Measurements from ENCODE around the gene EIF1.
"Not testable (repeated sequence)": the region's sequence is repeated elsewhere in the genome, so short reads cannot be mapped to it uniquely, and the experiment has no call there.

EIF1 gene

GRCh38 chr17:41700843-41701242 lies 12.2 kb downstream of the EIF1 start:
- not testable (repeated sequence) for DNase-seq (ENCODE audit: low read depth, low spot score)

- no peak for DNase-seq (ENCODE audit: low read depth, low spot score)
Observed at GRCh38 chr17:41702712-41703111, 14.0 kb downstream of the EIF1 start.

- no peak for DNase-seq (ENCODE audit: low read depth, low spot score)
Observed at GRCh38 chr17:41705271-41705991, 16.7 kb downstream of the EIF1 start.

GRCh38 chr17:41707803-41708669 lies 19.4 kb downstream of the EIF1 start:
- DNase-seq (ENCODE audit: low read depth, low spot score), result no peak

GRCh38 chr17:41710472-41711090 lies 21.9 kb downstream of the EIF1 start:
- DNase-seq (ENCODE audit: low read depth, low spot score), result no peak

GRCh38 chr17:41711669-41712400 lies 23.1 kb downstream of the EIF1 start, which contains the start of gene GAST:
Gene GAST, plus strand, starts transcription at chr17:41712331. Its CDS starts 3,106 bp downstream, at chr17:41715437.
- no peak for DNase-seq (ENCODE audit: low read depth, low spot score)

- DNase-seq (ENCODE audit: low read depth, low spot score), result no peak
Observed at GRCh38 chr17:41717408-41718286, 29.0 kb downstream of the EIF1 start.

GRCh38 chr17:41718287-41718645 lies 29.6 kb downstream of the EIF1 start:
- no peak for DNase-seq (ENCODE audit: low read depth, low spot score)

GRCh38 chr17:41722231-41722630 lies 33.5 kb downstream of the EIF1 start:
- no peak for DNase-seq (ENCODE audit: low read depth, low spot score)

GRCh38 chr17:41723801-41724475 lies 35.3 kb downstream of the EIF1 start:
- DNase-seq (ENCODE audit: low read depth, low spot score), result no peak

GRCh38 chr17:41724476-41725050 lies 35.9 kb downstream of the EIF1 start:
- no peak for DNase-seq (ENCODE audit: low read depth, low spot score)

GRCh38 chr17:41725134-41725533 lies 36.4 kb downstream of the EIF1 start:
- no peak for DNase-seq (ENCODE audit: low read depth, low spot score)

GRCh38 chr17:41728056-41728455 lies 39.4 kb downstream of the EIF1 start:
- DNase-seq (ENCODE audit: low read depth, low spot score), result no peak

GRCh38 chr17:41730479-41730878 lies 41.8 kb downstream of the EIF1 start:
- DNase-seq (ENCODE audit: low read depth, low spot score), result no peak

- no peak for DNase-seq (ENCODE audit: low read depth, low spot score)
Observed at GRCh38 chr17:41731836-41732235, 43.2 kb downstream of the EIF1 start.

- no peak for DNase-seq (ENCODE audit: low read depth, low spot score)
Observed at GRCh38 chr17:41733348-41734138, 44.9 kb downstream of the EIF1 start.

GRCh38 chr17:41734139-41734948 lies 45.7 kb downstream of the EIF1 start, which contains the start of gene HAP1:
Gene HAP1, minus strand, starts transcription at chr17:41734643. Its CDS starts 9 bp downstream, at chr17:41734634.
- no peak for DNase-seq (ENCODE audit: low read depth, low spot score)

GRCh38 chr17:41734949-41735313 lies 46.2 kb downstream of the EIF1 start:
- DNase-seq (ENCODE audit: low read depth, low spot score), result no peak
